NCI-H526 (cell line): ENCODE results near the gene MYO7B.

Experiments used
- DNase-seq, 2 experiments: peaks; one replicate each; lab custom pipeline; 2025; lab: John Stamatoyannopoulos, UW

MYO7B gene

DNA sequence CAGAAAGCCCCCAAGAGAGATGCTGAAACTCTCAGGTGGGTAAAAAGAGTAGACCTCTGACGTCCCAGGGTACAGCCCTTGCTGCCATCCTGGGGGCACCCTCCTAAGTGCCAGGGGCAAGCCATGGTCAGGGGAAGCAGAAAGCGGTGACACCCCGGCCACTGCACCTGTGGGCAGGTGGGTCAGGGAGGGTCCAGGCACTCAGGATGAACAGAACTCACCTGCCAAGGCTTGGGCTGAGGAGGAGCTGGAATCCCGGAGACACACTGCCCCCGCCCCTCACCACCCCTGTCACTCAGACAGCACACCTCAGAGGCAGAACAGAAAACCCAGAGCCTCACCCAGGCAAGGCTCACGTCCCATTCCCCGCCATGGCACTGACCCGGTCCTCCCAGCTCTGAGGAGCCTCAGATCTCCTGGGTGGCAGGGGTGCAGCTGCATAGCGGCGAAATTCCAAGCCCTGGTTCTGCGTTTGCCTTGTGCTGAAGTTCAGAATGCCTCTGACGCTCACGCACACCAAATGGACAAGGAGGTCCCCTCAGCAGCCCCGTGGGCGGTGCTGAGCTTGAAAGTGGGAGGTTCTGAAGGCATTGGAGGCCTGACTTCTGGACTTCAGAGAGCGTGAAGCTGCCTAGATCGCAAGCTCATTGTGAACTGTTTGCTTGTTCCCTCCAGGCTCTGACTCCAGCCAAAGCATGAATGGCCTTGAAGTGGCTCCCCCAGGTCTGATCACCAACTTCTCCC, 114.7 kb downstream of the MYO7B start:
- no peak for DNase-seq

DNA sequence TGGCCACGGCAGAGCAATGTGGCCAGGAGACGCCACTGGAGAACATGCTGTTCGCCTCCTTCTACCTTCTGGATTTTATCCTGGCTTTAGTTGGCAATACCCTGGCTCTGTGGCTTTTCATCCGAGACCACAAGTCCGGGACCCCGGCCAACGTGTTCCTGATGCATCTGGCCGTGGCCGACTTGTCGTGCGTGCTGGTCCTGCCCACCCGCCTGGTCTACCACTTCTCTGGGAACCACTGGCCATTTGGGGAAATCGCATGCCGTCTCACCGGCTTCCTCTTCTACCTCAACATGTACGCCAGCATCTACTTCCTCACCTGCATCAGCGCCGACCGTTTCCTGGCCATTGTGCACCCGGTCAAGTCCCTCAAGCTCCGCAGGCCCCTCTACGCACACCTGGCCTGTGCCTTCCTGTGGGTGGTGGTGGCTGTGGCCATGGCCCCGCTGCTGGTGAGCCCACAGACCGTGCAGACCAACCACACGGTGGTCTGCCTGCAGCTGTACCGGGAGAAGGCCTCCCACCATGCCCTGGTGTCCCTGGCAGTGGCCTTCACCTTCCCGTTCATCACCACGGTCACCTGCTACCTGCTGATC, 115.4 kb downstream of the MYO7B start:
- DNase-seq: no peak

DNA sequence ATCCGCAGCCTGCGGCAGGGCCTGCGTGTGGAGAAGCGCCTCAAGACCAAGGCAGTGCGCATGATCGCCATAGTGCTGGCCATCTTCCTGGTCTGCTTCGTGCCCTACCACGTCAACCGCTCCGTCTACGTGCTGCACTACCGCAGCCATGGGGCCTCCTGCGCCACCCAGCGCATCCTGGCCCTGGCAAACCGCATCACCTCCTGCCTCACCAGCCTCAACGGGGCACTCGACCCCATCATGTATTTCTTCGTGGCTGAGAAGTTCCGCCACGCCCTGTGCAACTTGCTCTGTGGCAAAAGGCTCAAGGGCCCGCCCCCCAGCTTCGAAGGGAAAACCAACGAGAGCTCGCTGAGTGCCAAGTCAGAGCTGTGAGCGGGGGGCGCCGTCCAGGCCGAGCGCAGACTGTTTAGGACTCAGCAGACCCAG, 115.9 kb downstream of the MYO7B start:
- no peak for DNase-seq

DNA sequence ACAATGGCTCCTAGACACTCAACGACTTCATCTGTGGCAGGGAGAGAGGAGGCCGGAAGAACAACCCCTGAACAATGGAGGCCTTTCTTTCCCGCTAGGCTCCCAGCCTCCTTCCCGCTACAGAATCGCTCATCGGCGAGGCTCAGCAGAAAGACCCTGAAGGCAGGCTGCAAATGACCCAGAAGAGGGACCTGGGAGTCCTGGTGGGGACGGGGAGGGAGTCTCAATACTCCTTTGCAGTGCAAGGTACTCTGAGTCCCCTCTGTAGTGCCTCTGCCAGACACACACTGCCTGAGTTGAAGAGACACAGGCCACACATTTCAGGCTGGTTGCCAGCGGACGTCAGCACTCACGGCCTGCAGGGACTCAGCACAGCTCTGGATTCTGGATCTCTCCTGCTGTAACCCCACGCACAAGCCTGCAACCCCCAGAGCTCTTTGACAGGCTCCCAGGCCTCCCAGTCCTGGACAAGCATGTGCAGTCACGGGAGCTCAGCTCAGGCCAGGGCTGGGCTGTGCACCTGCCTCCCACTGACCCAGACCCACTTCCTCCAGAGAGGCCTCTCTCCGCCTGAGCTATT, 116.6 kb downstream of the MYO7B start:
- no peak for DNase-seq

GRCh38 chr2:127652786-127653357, 117.4 kb downstream of the MYO7B start:
- DNase-seq: no peak

GRCh38 chr2:127653421-127654083, 118.1 kb downstream of the MYO7B start:
- DNase-seq: no peak

DNA sequence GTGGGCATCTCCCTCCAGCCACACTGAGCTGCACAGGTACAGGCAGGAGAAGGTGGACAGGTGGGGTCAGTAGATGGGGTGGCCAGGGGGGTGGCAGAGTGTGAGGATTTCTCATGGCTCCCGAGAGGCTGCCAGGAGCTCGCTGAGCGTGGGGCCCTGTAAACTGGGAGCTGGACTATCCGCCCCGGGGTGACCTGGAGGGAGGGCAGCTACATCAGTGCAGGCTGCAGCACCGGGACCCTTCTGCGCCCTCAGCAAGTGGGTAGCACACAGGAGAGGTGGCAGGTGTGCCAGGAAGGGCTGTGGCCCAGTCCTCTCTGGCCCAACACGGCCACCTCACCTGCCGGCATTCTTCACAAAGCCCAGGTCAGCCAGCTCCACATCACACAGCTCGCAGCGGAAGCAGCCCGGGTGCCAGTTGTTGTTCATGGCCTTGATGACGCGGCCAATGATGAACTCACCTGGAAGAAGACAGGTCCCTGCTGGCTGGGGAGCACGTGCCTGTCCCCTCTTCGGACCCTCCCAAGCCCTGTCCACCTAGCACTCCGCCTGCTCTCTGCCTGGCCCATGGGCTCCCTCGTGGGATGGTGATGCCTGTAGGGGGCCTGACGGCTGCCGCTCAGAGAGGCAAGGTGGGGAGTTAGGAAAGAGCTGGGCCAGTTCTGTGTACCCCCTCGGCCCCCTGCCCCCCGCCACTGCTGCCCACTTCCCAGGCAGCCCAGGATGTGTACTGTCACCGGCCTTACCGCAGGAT, 118.8 kb downstream of the MYO7B start:
- no peak for DNase-seq

DNA sequence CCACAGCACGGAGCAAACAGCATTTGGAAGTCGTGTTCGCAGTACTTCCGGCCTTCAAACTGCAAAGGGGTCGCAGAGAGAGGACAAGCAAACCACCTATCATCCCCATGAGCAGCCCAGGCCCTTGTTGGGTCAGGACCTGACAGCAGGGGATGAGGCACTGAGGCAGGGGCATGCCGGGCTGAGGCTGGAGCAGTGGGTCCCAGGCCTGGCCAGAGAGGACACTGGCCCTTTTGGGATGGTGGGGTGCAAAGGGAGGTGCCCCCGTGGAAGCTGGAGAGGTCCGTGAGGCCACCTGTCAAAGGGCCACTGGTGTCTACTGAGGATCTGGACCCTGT, 119.3 kb downstream of the MYO7B start:
- DNase-seq: no peak

GRCh38 chr2:127655209-127656073, 120.0 kb downstream of the MYO7B start:
- no peak for DNase-seq

- no peak for DNase-seq
Measured at GRCh38 chr2:127656569-127657231, 121.2 kb downstream of the MYO7B start.

GRCh38 chr2:127657232-127657595, 121.7 kb downstream of the MYO7B start:
- no peak for DNase-seq

DNA sequence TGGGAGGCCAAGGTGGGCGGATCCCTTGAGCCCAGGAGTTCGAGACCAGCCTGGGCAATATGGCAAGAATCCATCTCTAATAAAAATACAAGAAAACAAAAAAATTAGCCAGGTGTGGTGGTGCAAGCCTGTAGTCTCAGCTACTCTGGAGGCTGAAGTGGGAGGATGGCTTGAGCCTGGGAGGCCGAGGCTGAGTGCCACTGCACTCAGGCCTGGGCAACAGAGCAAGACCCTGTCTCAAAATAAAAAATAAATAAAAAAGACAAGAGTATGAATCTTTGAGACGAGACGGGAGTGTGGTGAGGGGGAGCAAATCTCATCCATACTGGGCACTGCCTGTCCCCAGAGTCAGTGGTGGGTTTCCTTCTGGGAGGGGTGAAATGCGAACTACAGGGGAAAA, 122.7 kb downstream of the MYO7B start:
- DNase-seq: no peak

GRCh38 chr2:127658641-127659407, 123.3 kb downstream of the MYO7B start:
- no peak for DNase-seq

GRCh38 chr2:127659408-127660290, 124.2 kb downstream of the MYO7B start:
- DNase-seq: no peak

GRCh38 chr2:127660291-127660578, 124.8 kb downstream of the MYO7B start:
- DNase-seq: no peak

- no peak for DNase-seq
Measured at GRCh38 chr2:127661072-127661649, 125.7 kb downstream of the MYO7B start.

DNA sequence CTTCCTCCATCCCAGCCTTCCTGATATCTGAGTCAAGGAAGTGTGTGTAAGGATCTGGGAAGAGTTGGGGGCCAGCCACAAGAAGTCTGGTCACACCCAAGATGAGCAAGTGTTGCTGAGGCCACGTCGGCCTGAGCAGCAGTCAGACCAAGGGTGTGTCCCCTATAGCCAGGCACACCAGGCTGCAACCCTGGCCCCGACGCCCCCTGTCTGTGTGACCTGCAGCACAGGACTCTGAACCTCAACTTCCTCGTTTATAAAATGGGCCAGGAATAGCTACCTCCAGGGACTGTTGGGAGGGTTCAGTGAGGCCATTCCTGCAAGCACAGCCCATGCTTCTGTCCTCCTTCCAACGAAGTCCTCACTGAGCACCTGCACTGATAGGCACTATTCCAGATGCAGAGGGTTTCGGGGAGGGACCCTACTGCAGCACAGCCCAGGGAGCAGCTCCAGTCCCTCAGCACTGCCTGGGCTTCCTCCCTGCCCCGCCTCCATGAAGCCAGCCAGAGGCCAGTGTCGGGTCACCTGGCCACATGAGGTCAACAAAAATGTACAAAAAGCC, 126.5 kb downstream of the MYO7B start:
- no peak for DNase-seq

DNA sequence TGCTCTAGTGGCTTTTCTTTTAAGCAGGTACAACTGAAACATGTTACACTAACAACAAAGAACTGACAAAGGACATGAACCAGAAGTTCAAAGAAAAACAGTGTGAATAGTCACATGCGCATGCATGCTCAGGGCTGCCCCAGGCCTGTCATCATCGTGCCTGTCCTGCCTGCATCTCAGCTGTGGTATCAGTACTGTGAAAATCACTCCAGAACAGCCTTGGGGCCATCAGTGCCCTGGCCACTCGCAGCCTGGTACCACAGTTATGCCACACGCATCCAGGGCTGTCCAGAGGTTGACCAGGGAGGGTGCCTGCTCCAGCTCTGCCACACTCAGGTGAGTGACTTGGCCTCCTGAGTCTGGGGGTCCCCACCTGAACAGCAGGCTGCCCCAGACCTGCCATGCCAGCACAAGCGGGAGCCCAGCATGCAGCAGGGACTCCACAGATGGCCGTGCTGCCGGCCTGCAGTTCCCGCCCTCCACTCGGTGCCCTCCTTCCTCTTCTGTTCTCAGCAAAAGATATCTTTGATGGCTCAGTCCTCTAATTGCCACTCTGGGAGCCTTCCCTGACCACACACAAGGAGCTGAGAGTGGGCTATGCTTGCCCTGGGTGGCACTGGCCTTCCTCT, 127.6 kb downstream of the MYO7B start:
- DNase-seq: no peak
